Stimulated activated CD4-positive, alpha-beta T cell treated with anti-CD3 and anti-CD28 coated beads, Interleukin-2, amount 100 ng/mL, for 48 hours (primary cell): ENCODE measurements around the gene SHROOM1.
"Not testable (repeated sequence)": the region's sequence is repeated elsewhere in the genome, so short reads cannot be mapped to it uniquely, and the experiment has no call there.

Experiments used
- DNase-seq, 2 donors: peaks; one replicate each; pipeline ENCODE4 v3.0.0-alpha.2; 2020

Gene SHROOM1

DNA sequence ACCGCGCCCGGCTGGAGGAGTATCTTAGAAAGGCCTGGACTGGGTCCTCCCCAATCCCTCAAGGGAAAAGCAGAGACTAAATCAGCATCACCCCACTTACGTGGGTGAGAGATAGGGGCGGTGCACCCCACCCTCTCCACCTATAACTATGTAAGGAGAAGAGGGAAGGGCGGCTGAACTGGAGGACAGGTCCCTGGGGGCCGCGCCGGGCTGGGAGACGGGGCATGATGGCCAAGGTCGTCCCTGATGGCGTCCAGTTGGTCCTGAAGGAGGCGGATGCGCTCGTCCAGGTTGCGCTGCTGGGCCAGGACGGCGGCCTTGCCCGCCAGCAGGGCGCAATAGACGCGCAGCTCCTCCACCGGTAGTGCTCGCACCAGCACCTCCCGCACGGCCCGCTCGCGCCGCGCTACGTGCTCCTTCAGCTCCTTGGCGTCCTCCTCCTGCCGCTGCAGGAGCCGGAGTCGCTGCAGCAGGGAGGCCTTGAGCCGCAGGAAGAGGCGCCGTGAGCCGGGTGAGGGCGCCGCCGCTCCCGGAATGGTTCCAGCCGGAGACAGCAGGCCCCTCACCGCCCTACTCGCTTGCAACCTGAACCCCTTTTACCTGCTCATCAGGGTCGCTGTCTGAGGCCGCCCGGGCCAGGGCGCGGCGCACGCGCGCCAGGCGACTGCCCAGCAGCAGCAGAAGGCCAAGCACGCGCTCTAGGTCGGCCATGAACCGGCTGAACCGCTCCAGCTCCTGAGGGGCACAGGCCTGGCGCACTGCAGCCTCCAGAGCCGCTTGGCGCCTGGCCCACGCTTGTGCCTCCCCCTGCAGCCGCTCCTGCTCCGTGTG is 7.6 kb downstream of the SHROOM1 start:
- DNase-seq = no peak

DNA sequence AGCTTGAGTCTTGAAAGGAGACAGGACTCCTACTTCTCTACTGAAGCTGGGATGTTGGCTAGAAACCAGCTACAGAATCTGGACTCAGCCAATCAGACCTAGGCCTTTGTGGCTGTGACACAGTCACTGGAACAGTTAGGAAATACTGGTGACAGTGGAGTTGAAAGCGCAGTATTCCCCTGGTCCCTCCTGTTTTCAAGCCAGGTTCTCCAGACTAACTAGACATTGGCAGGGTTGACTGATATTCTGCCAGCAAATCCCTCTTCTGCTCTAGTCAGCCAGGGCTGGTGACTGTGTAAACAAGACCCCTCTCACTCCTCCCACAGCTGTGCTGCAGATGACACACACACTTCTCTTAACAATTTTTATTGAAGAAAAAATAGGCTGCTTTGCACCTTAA is 8.7 kb downstream of the SHROOM1 start:
- DNase-seq = no peak

DNA sequence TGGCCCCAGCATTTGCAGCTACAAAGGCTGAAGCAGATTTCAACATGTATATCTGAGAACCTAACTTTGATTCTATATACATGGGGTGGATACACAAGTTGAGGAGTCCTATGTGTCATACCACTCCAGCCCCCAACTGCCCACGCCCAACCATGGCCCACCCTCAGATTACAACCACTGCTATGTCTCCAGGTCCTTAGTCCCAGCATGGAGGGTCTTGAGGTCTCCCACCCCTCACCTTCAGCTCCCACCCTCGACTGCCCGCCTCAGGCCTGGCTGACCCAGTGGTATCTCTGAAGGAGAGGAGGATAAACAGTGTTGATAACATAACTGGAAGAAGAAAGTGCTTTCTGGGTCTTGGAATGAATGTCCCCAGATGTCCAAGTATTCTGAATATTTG is 9.1 kb downstream of the SHROOM1 start:
- DNase-seq = no peak

DNA sequence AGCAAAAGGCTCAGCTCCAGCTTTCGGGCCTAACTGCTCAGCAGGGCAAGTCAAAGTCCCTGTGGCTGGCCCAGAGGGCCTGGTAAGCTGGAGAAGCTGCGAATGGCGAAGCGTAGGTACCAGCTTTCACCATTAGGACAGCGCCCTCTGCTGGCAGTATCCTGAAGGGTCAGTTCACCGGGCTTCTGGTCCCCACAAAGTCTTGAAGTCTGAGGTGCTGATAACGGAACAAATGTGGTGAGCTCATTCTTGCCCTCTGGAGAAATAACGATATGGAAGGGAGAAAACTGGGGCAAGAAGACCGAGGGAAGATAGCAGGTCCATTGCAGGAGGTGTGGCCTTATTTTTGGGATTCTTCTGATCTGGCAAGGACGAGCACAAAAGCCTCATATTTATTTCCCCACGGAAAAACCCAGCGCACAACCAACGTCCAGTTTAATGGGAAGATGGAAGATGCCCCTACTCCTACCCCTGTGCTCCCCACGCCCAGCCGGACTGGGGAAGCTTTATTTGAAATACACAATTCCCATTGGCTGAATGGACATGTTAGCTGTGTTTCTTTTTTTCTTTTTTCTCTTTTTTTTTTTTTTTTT is 10.2 kb downstream of the SHROOM1 start:
- DNase-seq = peak; percentile 94 to 97

DNA sequence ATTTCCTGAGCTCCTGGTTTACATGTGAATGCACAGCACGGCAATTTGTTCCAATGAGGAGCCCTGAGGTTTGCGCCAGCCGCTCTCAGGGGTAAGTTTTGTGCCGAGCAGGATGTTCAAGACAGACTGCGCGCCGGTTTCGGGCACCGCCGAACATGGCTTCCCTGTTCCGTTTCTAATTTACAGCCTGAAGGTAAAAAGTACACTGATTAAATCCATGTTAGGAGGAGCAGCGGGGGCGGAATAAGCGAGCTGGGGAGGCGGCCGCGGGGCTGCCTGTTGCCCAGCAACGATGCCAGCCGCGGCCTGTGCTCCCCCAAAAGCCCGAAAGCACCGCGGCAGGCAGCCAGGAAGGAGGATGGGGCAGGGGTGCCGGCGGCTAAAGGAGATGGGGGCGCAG is 11.0 kb downstream of the SHROOM1 start:
- DNase-seq = no peak

DNA sequence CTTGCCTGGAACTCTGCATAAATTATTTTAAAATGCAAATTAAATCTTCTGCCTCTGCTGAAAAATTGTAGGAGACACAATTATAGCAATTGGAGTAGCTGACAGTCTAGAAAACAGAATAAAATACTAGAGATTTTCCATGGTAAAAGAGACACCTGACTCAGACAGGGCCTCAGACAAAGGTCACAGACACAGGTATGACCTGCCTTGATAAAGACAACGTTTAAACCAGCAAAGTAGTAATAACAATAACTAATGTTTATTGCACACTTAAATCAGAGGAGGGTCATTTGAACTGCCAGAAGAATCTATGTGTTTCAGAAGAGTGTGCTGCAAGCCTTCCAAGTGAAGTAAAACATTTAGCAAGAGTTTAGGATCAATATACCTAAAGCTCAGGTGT is 13.4 kb downstream of the SHROOM1 start:
- no peak for DNase-seq

DNA sequence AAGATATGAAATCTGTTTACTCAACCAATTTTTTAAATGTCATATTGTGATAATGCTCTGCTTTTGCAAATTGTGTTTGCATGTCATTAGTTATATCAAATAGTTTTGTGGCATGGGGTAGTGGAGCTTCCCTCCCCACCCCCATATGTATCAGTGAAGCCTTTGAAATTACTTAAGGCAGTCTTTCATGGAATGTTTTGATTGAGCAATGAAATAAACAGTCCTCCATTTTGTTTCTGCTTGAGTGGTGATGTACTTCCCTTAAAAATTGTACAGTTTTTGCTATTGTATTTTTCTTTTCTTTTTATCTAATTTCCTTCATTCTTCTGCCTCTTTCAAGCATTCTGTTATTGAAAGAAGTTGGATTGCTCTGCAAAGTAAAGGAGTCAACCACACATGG is 13.9 kb downstream of the SHROOM1 start:
- no peak for DNase-seq

DNA sequence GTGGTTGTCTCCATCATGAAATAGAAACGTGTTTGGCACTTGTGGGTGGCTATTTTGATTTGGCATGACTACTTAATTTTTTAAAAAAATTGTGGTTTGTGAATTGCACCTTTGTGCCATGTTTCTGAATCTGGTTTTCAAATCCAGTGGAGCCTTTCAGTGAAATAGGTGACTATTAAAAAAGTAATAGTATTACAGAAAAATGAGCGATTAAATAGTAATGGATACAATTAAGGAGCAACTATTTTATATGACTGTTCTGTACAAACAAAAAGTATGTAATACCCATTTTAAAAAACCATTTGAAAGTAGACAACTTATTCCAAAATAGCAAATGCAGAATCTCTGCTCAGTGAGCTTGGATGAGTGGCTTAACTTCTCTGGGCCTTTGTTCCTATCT is 14.4 kb downstream of the SHROOM1 start:
- DNase-seq = no peak

DNA sequence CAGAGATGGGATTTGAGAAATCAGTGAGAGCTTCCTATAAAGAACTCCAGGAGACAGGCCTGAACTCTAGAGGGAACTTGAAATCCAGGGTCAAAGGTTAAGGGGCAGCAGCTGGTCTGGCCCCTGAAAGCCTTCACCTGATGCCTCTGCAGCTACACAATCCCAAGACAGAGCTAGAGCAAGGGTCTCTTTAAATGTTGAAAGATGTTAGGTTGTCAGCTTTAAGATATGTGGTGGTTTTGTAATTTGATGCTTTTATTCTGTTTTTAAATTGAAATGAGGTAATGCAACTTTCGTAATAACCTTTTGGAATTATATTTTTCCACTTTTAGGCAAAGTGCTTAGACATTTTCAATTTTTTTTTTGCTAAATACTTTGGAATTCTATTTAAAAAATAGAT is 15.0 kb downstream of the SHROOM1 start:
- DNase-seq = no peak

DNA sequence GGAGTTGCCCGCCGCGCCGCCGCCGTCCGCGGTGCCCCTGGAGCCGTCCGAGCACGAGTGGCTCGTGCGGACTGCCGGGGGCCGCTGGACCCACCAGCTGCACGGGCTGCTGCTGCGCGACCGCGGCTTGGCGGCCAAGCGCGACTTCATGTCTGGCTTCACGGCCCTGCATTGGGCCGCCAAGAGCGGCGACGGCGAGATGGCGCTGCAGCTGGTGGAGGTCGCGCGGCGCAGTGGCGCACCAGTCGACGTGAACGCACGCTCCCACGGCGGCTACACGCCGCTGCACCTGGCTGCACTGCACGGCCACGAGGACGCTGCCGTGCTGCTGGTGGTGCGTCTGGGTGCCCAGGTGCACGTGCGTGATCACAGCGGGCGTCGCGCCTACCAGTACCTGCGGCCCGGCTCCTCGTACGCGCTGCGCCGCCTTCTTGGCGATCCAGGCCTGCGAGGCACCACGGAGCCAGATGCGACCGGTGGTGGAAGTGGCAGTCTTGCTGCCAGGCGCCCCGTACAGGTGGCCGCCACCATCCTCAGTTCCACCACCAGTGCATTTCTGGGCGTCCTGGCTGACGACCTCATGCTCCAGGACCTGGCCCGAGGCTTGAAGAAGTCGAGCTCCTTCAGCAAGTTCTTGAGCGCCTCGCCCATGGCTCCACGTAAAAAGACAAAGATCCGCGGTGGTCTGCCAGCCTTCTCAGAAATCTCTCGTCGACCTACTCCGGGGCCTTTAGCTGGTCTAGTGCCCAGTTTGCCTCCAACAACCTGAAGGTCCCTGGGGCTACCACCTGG is 15.7 kb downstream of the SHROOM1 start:
- DNase-seq = no peak

DNA sequence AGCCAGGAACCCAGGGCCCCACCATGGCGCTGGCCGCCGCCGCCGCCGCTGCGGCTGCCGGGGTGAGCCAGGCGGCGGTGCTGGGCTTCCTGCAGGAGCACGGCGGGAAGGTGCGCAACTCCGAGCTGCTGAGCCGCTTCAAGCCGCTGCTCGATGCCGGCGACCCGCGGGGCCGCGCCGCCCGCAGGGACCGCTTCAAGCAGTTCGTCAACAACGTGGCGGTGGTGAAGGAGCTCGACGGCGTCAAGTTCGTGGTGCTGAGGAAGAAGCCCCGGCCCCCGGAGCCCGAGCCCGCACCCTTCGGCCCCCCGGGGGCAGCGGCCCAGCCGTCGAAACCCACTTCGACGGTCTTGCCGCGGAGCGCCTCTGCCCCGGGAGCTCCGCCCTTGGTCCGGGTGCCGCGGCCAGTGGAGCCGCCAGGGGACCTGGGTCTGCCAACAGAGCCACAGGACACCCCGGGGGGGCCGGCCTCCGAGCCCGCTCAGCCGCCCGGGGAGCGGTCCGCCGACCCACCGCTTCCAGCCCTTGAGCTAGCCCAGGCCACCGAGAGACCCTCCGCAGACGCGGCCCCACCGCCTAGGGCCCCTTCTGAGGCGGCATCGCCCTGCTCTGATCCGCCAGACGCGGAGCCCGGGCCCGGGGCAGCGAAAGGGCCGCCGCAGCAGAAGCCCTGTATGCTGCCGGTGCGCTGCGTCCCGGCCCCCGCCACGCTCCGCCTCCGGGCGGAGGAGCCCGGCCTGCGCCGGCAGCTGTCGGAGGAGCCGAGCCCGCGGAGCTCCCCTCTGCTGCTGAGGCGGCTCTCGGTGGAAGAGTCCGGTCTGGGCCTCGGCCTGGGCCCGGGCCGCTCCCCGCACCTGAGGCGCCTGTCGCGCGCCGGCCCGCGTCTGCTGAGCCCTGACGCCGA is 16.6 kb downstream of the SHROOM1 start:
- no peak for DNase-seq

DNA sequence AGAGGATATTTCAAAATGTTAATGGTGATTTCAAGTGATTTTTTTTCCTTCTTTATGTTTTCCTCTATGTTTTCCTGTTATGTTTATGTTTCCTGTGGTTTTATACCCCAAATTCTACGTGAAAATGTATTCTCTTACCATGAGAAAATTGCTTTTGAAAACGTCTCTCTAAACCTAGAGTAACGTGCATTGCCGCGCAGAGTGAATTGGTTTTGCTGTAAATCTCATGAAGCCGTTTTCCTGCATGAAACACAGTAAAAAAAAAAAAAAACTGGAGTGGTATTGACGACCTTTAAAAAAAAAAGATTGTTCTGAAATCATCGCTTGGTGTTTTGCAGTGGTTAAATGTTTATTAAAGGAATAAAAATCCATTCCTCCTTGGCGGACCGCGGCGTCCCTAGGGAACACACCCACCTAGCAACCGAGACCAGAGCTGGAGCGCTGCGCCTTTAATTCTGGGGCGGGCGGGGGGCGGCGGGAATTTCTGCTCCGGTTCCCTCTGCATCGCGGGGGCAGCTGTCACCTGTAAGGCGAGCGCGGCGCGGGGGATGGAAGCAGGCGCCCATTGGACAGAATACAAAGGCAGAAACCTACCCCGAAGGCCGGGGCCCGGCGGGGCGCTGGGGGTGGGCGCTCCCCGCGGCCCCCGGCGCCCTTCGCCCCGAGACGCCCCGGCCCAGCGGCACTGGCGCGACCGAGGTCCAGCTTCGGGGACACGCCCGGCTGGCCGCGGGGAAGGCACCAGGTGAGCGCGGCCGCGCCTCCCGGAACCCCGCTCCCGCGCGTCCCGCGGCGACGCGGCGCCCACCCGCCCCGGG is 17.5 kb downstream of the SHROOM1 start, which contains the start of gene SOWAHA:
Gene SOWAHA, plus strand, starts transcription at position 522 of the 818 bp plus-strand sequence. CDS start 320 bp downstream, outside the sequence.
- DNase-seq = no peak

DNA sequence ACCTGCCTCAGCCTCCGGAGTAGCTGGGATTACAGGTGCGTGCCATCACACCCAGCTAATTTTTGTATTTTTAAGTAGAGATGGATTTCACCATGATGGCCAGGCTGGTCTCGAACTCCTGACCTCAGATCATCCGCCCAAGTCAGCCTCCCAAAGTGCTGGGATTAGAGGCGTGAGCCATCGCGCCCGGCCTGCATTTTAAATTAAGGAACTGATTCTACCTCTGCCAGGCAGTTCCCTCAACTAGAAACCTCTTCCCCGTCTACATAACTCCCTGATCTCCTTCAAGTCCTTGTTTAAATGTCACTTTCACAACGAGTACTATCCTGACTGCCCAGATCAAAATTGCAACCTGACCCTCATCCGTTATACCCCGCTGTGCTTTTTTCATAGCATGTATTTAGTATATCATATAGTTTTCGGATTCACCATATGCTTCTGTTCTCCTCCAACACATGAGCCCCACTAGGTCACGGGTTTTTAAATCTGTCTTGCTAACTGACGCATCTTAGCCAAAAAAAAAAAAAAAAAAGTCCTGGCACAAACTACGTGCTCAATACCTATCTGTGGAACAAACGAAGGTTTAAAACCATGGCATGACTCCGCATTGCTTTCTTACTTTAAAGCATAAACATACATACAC is 18.2 kb downstream of the SHROOM1 start:
- no peak for DNase-seq

DNA sequence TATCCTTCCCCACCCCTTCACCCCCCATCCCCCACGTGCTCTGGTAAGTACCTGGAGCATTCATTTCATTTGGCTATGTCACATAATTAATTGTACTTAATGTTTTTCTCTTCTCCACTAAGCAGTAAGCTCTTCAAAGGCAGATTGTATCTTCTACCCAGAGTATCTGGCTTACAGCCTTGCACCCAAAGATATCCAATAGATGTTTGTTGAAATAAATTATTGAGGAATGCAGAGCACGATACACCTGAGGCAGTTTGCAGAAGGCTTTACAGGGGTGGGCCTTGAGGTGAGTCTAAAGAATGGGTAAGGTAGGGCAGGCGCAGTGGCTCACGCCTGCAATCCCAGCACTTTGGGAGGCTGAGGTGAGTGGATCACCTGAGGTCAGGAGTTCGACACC is 19.8 kb downstream of the SHROOM1 start:
- DNase-seq = no peak

DNA sequence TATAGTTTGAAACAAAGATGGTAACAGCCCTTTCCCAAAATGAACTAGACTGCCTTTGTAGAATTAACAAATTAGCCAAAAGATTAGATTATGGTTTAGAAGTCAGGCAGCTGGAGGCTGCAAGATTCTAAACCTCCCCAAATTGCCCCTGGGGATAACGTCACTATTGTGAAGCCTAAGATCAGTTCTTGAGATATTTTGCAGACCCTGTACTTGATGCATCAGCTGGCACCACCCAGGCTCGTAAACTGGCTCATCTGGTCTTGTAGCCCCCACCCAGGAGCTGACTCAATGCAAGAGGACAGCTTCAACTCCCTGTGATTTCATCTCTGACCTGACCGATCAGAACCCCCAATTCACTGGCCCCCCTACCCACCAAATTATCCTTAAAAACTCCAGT is 21.6 kb downstream of the SHROOM1 start:
- no peak for DNase-seq

DNA sequence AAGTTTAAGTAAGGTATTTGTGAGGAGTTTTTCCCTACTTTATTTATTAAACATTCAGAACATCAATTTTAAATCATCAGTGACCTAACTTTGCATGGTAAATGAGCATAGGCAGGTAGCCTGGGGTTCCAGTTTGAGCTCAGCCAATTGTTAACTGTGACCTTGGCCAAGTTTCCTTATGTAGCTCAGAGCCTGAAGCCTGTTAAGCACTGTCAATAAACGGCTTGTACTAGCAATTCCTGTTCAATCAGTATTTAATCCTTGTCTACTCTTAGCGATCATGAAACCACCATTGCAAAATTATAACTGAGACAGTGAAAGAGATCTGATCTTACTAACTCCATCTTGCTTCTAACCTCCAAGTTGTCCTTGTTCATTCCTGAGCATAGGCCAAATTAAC is 22.0 kb downstream of the SHROOM1 start:
- DNase-seq = no peak

DNA sequence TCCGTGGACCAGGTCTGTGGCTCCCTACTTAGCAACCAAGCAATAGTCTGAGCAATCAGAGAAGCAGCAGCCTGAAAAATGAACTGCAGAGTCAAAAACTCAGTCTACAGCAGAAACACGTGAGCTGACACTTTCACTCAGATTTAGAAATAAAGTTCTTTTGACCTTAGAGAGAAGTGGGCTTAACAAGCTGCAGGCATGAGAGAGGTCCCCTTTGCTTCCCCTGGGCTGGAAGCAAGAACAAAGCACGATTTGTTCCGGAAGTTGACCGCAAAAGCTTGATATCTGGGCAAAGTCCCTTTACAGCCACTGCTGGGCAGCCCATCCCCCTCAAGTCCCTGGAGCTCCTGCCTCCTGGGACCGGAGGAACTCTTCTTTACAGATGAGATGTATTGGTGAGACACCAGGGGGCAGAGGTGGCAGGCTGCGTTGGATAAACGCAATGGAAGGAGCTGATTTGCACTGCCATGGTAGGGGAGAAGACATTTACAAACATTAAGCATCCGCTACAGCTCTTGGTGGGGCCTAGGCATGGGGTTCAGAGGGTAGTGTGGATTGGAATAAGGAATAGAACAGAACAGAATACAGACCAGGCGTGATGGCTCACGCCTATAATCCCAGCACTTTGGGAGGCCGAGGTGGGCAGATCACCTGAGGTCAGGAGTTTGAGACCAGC is 23.1 kb downstream of the SHROOM1 start:
- DNase-seq = no peak

DNA sequence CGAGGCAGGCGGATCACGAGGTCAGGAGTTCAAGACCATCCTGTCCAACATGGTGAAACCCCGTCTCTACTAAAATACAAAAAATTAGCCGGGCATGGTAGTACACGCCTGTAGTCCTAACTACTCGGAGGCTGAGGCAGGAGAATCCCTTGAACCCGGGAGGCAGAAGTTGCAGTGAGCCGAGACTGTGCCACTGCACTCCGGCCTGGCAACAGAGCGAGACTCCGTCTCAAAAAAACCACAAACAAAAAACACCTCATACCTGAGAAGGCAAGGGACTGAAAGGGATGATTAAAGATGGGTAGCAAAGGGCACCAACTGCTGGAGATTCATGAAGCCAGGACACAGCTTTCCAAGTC is 23.7 kb downstream of the SHROOM1 start:
- not testable (repeated sequence) for DNase-seq

DNA sequence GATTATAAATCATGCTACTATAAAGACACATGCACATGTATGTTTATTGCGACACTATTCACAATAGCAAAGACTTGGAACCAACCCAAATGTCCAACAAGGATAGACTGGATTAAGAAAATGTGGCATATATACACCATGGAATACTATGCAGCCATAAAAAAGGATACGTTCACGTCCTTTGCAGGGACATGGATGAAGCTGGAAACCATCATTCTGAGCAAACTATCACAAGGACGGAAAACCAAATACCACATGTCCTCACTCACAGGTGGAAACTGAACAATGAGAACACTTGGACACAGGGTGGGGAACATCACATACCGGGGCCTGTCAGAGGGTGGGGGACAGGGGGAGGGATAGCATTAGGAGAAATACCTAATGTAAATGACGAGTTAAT is 24.6 kb downstream of the SHROOM1 start:
- not testable (repeated sequence) for DNase-seq

DNA sequence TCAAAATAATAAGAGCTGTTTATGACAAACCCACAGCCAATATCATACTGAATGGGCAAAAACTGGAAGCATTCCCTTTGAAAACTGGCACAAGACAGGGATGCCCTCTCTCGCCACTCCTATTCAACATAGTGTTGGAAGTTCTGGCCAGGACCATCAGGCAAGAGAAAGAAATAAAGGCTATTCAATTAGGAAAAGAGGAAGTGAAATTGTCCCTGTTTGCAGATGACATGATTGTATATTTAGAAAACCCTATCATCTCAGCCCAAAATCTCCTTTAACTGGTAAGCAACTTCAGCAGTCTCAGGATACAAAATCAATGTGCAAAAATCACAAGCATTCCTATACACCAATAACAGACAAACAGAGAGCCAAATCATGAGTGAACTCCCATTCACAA is 26.2 kb downstream of the SHROOM1 start:
- not testable (repeated sequence) for DNase-seq

DNA sequence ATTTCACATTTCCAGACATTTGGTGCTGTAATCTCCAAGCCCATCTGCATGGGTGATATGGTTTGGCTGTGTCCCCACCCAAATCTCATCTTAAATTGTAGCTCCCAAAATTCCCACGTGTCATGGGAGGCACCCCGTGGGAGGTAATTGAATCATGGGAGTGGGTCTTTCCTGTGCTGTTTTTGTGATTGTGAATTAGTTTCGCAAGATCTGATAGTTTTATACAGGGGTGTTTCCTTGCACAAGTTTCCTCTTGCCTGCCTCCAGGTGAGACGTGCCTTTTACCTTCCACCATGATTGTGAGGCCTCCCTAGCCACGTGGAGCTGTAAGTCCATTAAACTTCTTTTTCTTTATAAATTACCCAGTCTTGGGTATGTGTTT is 27.8 kb downstream of the SHROOM1 start:
- not testable (repeated sequence) for DNase-seq
